Gastroesophageal sphincter (tissue), 4 donors: ENCODE measurements around the gene PGBD5. TPM values are rescaled to one million over a fixed set of nuclear protein-coding genes. Genes with fewer than 3 reads are reported as not detected.

Source experiments
- ATAC-seq: fragments of 150-250 bp; one replicate; pipeline ENCODE4 v1.9.1; 2016; ENCODE audit warnings: mild to moderate bottlenecking, moderate library complexity
- H3K27ac ChIP-seq, 4 donors: fragments of 200-600 bp; sonication (generic) in 3 of 4; 1 replicate in 3 of 4; 2 replicates in 1 of 4; pipeline ENCODE4 v1.5.1; 2016 to 2019
- H3K27me3 ChIP-seq: fragments of 200-600 bp; sonication (generic); one replicate; pipeline ENCODE4 v1.5.1; 2019
- H3K36me3 ChIP-seq, 2 donors: fragments of 200-600 bp; sonication (generic); one replicate each; pipeline ENCODE4 v1.5.1; 2019; ENCODE audit warnings: control low read depth in 1 of 2
- H3K4me1 ChIP-seq, 3 donors: fragments of 200-600 bp; sonication (generic); 1 replicate in 2 of 3; 2 replicates in 1 of 3; pipeline ENCODE4 v1.5.1; 2016 to 2019; ENCODE audit warnings: control low read depth in 2 of 3
- H3K4me3 ChIP-seq, 2 donors: fragments of 200-600 bp; sonication (generic); one replicate each; pipeline ENCODE4 v1.5.1; 2019; ENCODE audit warnings: mild to moderate bottlenecking in 1 of 2, moderate library complexity in 1 of 2
- H3K9me3 ChIP-seq, 3 donors: fragments of 200-600 bp; sonication (generic); one replicate each; pipeline ENCODE4 v1.5.1; 2017 to 2019; ENCODE audit warnings: control low read depth in 2 of 3
- CTCF ChIP-seq, 4 experiments: fragments of 200-600 bp in 2 of 4; fragments of 450-650 bp in 2 of 4; sonication (generic) in 1 of 4; IDR thresholded peaks; one replicate each; pipeline ENCODE4 v1.5.1; 2017 to 2019; ENCODE audit warnings: antibody characterized with exemption in 4 of 4, mild to moderate bottlenecking in 2 of 4, moderate library complexity in 2 of 4
- EP300 ChIP-seq: sonication (generic); formaldehyde crosslinking; IDR thresholded peaks from one replicate; pipeline ENCODE4 v1.6.1; 2017; ENCODE audit warnings: antibody characterized with exemption, mild to moderate bottlenecking
- POLR2A ChIP-seq, 2 donors: fragments of 450-650 bp; IDR thresholded peaks; one replicate each; pipeline ENCODE4 v1.6.1; 2017; ENCODE audit warnings: antibody characterized with exemption in 2 of 2, mild to moderate bottlenecking in 2 of 2, moderate library complexity in 1 of 2
- POLR2AphosphoS5 ChIP-seq: sonication (generic); formaldehyde crosslinking; IDR thresholded peaks from one replicate; pipeline ENCODE4 v1.6.1; 2017; ENCODE audit warnings: antibody characterized with exemption
- WGBS, 2 donors: methylation state at CpG; one replicate each; pipeline ENCODE4 v1.1.5; 2018; ENCODE audit warnings: low coverage in 1 of 2; 5-methylcytosine and 5-hydroxymethylcytosine counted together
- total RNA-seq, 4 donors: library from RNA; depleted of rRNA; stranded (reverse); fragments of >200 nt; gene quantifications; one replicate each; pipeline ENCODE4 v1.1.0, GENCODE V29; 2016

The PGBD5 gene
- total RNA-seq, 4 donors from 2014 or later = 0.15 to 1.1 (median 0.33) TPM

GRCh38 chr1:230326971-230327891, 98.9 kb downstream of the PGBD5 start:
- no peak overlapping the region for H3K27ac ChIP-seq
- no peak overlapping the region for H3K4me3 ChIP-seq
- no peak for TF ChIP-seq POLR2A (IDR thresholded peaks at IDR 0.05)
- TF ChIP-seq CTCF (IDR thresholded peaks at IDR 0.05) = no peak
- no peak for TF ChIP-seq EP300
- TF ChIP-seq POLR2AphosphoS5 = no peak
- ATAC-seq = no peak
- H3K4me1 ChIP-seq = no peaks in the 10 kb centered on the region
- H3K27me3 ChIP-seq = no peaks in the 10 kb centered on the region
- H3K36me3 ChIP-seq = no peaks in the 10 kb centered on the region
- H3K9me3 ChIP-seq = no peaks in the 10 kb centered on the region
- 76 to 100% methylated on average over 5 to 13 of the region's 31 CpGs for WGBS, 2 donors

GRCh38 chr1:230323686-230324085, 102.4 kb downstream of the PGBD5 start:
- peaks cover 3% of the 10 kb centered on the region for H3K27me3 ChIP-seq
- ATAC-seq = no peak
- no peaks in the 10 kb centered on the region for H3K36me3 ChIP-seq
- H3K4me3 ChIP-seq = no peak overlapping the region
- H3K9me3 ChIP-seq = no peaks in the 10 kb centered on the region
- no peak for TF ChIP-seq POLR2A (IDR thresholded peaks at IDR 0.05)
- TF ChIP-seq POLR2AphosphoS5 = no peak
- TF ChIP-seq EP300 = no peak
- no peak for TF ChIP-seq CTCF (IDR thresholded peaks at IDR 0.05)
- no peaks in the 10 kb centered on the region for H3K4me1 ChIP-seq
- no peak overlapping the region for H3K27ac ChIP-seq
- no CpG with 5 or more reads among the region's 9 CpGs for WGBS, 2 donors

- 87 to 93% methylated on average over 3 to 9 of the region's 23 CpGs for WGBS, 2 donors
- no peak overlapping the region for H3K4me3 ChIP-seq
- H3K9me3 ChIP-seq = no peaks in the 10 kb centered on the region
- ATAC-seq = no peak
- H3K36me3 ChIP-seq = no peaks in the 10 kb centered on the region
- peaks cover 5% of the 10 kb centered on the region for H3K27me3 ChIP-seq
- TF ChIP-seq POLR2A (IDR thresholded peaks at IDR 0.05) = no peak
- no peak for TF ChIP-seq CTCF (IDR thresholded peaks at IDR 0.05)
- TF ChIP-seq EP300 = no peak
- TF ChIP-seq POLR2AphosphoS5 = no peak
- no peak overlapping the region for H3K27ac ChIP-seq
- H3K4me1 ChIP-seq = no peaks in the 10 kb centered on the region
Measured at GRCh38 chr1:230322967-230323547, 103.1 kb downstream of the PGBD5 start.

GRCh38 chr1:230322421-230322756, 103.7 kb downstream of the PGBD5 start:
- Histone ChIP-seq H3K9me3 (no peaks in the 10 kb centered on the region), H3K36me3 (no peaks in the 10 kb centered on the region), H3K27me3 (peaks cover 8% of the 10 kb centered on the region), H3K4me1 (no peaks in the 10 kb centered on the region), H3K27ac (no peak overlapping the region), H3K4me3 (no peak overlapping the region)
- WGBS, 2 donors = 85% methylated on average over 8 of the region's 15 CpGs; no CpG with 5 or more reads in 1 of the 2 donors
- TF ChIP-seq EP300 (no peak), POLR2AphosphoS5 (no peak), CTCF (IDR thresholded peaks at IDR 0.05) (no peak), POLR2A (IDR thresholded peaks at IDR 0.05) (no peak)
- ATAC-seq = no peak
